ENCODE results near the gene NCR2.
"Not testable (repeated sequence)": the region's sequence is repeated elsewhere in the genome, so short reads cannot be mapped to it uniquely, and the experiment has no call there.

Gene NCR2, protein sequence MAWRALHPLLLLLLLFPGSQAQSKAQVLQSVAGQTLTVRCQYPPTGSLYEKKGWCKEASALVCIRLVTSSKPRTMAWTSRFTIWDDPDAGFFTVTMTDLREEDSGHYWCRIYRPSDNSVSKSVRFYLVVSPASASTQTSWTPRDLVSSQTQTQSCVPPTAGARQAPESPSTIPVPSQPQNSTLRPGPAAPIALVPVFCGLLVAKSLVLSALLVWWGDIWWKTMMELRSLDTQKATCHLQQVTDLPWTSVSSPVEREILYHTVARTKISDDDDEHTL

DNA sequence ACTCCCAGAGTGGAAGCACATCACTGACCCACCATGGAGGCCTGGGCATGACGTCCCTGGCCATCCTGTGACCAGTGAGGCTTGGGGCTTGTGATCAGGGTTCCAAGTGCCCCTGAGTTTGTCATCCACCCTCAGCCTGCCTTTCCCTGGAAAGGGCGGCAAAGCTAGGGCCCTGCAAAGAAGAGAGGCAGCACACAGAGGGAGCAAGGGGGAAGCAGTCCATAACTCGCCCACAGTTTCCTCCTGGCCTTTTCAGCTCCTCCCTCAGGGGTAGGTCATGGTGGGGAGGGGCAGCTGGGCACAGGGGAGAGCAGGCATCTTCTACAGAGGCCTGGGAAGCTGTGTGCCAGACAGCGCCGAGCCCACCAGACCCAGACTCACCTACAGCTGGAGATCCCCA, at the start of gene NCR2:
Gene NCR2 (plus strand): TSS at position 313 of the 400 bp plus-strand sequence. CDS start 269 bp downstream, outside the sequence.
- no peak within 1 kb of the TSS for H3K4me3 ChIP-seq (ENCODE audit: low read length)

DNA sequence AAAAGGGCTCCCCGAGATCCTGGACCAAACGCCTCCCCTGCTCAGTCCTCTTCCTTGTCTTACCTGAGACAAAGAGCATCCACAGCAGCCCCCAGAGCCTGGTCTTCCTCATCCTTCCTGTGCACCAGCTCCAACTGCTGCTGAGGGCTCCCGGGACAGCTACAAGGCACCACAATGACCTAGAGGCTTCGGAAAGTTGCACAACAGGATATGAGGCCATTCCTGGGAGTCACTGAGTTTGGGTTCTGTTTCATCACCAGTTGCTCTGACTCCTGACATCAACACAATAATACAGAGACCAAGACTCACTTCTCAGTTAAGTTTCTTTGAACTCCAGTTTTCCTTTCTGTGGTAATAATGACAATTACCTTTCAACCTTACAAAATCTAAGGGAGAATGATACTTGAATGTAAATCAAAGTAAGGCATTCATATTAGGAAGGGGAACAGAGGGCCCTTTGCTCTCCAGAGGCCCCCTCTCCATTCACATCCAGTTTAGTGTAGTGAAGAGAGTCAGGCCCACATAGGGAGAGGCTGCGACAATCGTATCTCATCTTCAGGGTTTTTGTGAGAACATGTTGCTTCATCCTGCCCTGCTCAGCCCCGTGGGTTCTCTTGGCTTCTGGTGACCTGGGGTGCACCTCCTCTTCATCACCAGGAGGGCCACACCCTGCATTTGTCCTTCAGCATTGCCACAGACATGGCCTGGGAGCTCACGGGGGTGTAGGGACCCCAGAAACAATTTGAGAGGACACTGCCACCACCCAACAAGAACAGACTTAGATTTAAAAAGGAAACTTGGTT, 48.7 kb upstream of the NCR2 start, which contains the start of gene TREM1:
Gene TREM1 (minus strand): TSS at position 139 of the 803 bp plus-strand sequence. CDS start 27 bp downstream, at position 112.
- no peak for TF ChIP-seq ZNF274 (IDR thresholded peaks at IDR 0.05; ENCODE audit: low read depth, low read length)

More for the DNA sequence above, at the start of gene NCR2:
- no peak for TF ChIP-seq ZNF274 (IDR thresholded peaks at IDR 0.05; ENCODE audit: low read depth, low read length)

DNA sequence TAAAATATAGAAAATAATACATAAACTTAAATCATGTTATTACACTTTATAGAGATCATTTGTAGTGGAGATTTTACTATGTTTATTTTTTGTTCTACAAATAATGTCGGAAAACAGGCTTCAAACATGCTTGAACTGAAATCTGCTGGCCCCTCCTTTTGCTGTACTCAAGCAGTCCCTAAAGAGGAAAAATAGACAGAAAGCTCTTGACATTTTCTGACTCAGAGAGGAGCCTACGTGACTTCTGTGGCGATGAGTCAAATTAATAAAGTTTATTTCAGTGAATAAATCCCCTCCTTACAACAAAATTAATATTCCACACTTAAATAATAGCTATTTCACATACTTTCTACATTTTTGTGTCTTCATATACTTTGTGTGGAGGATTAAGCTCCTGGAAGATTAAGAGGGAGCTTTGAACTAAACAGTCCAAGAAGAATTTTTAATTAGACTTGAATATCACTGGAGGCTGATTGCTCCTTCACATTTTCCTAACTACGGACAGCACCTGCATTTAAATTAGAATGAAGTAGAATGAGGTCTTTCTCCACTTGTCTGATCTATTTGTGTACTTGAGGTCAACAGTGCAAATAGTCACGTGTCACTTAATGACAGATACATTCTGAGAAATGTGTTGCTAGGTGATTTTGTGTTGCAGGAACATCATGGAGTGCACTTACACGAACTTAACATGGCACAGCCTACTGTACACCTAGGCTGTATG, 47.2 kb upstream of the NCR2 start:
- no peak for TF ChIP-seq ZNF274 (IDR thresholded peaks at IDR 0.05; ENCODE audit: low read depth, low read length)
- H3K4me3 ChIP-seq (ENCODE audit: low read length): no peak overlapping the region

More for the DNA sequence above, 48.7 kb upstream of the NCR2 start, which contains the start of gene TREM1:
- no peak within 1 kb of the TSS for H3K4me3 ChIP-seq (ENCODE audit: low read length)

- TF ChIP-seq ZNF274 (IDR thresholded peaks at IDR 0.05; ENCODE audit: low read depth, low read length): no peak
- H3K4me3 ChIP-seq (ENCODE audit: low read length): no peak overlapping the region
Measured at GRCh38 chr6:41288754-41289129, 46.7 kb upstream of the NCR2 start.

GRCh38 chr6:41289815-41290214, 45.6 kb upstream of the NCR2 start:
- no peak for TF ChIP-seq ZNF274 (IDR thresholded peaks at IDR 0.05; ENCODE audit: low read depth, low read length)
- no peak overlapping the region for H3K4me3 ChIP-seq (ENCODE audit: low read length)

- no peak for TF ChIP-seq ZNF274 (IDR thresholded peaks at IDR 0.05; ENCODE audit: low read depth, low read length)
- H3K4me3 ChIP-seq (ENCODE audit: low read length): no peak overlapping the region
Measured at GRCh38 chr6:41291717-41292116, 43.7 kb upstream of the NCR2 start.

GRCh38 chr6:41294214-41294872, 41.1 kb upstream of the NCR2 start:
- no peak for TF ChIP-seq ZNF274 (IDR thresholded peaks at IDR 0.05; ENCODE audit: low read depth, low read length)

GRCh38 chr6:41297248-41297647, 38.2 kb upstream of the NCR2 start:
- not testable (repeated sequence) for H3K4me3 ChIP-seq (ENCODE audit: low read length)

More at GRCh38 chr6:41294214-41294872, 41.1 kb upstream of the NCR2 start:
- no peak overlapping the region for H3K4me3 ChIP-seq (ENCODE audit: low read length)

GRCh38 chr6:41298785-41299502, 36.5 kb upstream of the NCR2 start:
- no peak overlapping the region for H3K4me3 ChIP-seq (ENCODE audit: low read length)

DNA sequence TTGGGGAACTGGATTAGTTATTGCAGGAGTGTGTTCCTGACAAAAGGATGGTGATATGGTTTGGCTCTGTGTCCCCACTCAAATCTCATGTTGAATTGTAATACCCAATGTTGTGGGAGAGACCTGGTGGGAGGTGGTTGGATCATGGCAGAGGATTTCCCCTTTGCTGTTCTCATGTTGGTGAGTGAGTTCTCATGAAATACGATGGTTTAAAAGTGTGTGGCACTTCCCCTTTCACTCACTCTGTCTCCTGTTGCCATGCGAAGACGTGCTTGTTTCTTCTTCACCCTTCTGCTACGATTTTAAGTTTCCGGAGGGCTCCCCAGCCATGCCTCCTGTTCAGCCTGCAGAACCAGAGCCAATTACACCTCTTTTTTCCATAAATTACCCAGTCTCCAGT, 32.8 kb upstream of the NCR2 start:
- no peak for TF ChIP-seq ZNF274 (IDR thresholded peaks at IDR 0.05; ENCODE audit: low read depth, low read length)
- H3K4me3 ChIP-seq (ENCODE audit: low read length): no peak overlapping the region

More at GRCh38 chr6:41298785-41299502, 36.5 kb upstream of the NCR2 start:
- TF ChIP-seq ZNF274 (IDR thresholded peaks at IDR 0.05; ENCODE audit: low read depth, low read length): no peak

DNA sequence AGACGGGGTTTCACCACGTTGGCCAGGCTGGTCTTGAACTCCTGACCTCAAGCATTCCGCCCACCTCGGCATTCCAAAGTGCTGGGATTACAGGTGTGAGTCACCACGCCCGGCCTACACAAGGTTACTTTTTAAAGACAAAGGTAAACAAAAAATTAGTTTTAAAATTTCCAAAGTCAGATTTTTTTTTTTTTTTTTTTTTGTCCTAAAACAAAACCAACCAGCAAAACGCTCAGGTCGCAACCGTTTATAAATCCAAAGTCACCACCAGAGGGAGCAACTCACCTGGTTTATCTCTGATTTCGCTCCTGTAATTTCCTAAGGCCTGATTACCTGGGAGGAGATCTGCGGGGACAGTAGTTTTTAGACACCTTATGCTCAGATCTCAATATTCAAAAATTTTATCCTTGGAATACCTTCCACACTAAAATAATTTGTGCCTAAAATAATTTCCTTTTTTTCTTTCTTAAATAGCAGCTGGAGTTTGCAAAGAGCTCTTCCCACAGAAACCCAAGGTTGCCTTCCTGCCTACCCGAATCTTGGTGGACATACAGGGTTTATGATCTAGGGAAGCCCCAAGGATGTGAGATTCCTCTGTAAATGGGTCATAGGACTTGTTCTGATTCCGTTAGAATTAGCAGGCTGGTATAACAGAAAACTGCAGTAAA, 29.1 kb upstream of the NCR2 start:
- TF ChIP-seq ZNF274 (IDR thresholded peaks at IDR 0.05; ENCODE audit: low read depth, low read length): no peak
- no peak overlapping the region for H3K4me3 ChIP-seq (ENCODE audit: low read length)

GRCh38 chr6:41315203-41315602, 20.2 kb upstream of the NCR2 start:
- no peak overlapping the region for H3K4me3 ChIP-seq (ENCODE audit: low read length)
- TF ChIP-seq ZNF274 (IDR thresholded peaks at IDR 0.05; ENCODE audit: low read depth, low read length): no peak

Measured in GM08714 (cell line).